Measurements from ENCODE around the gene RAD51B.

RAD51B gene

GRCh38 chr14:68327231-68327630 lies 507.7 kb downstream of the RAD51B start:
- H3K36me3 ChIP-seq (replicated peaks; ENCODE audit: insufficient read depth, low read length): no peaks in the 10 kb centered on the region
- no peaks in the 10 kb centered on the region for H3K9me3 ChIP-seq (replicated peaks; ENCODE audit: insufficient read depth, low read length)
- H4K20me1 ChIP-seq (ENCODE audit: insufficient read depth, low read length): no peaks in the 10 kb centered on the region
- DNase-seq: no peak
- TF ChIP-seq EZH2phosphoT487 (IDR thresholded peaks at IDR 0.05; ENCODE audit: low read length) (no peak), EZH2 (optimal IDR thresholded peaks at IDR 0.05; ENCODE audit: low read depth, low read length) (no peak), CTCF (IDR thresholded peaks at IDR 0.05; ENCODE audit: low read length) (no peak)
- H3K4me2 ChIP-seq (ENCODE audit: low read depth, low read length): no peak overlapping the region
- no peaks in the 10 kb centered on the region for H3K79me2 ChIP-seq (ENCODE audit: low read length)
- no peaks in the 10 kb centered on the region for H3K27me3 ChIP-seq (replicated peaks; ENCODE audit: insufficient read depth, low read length)
- H3K4me3 ChIP-seq (ENCODE audit: low read length): no peak overlapping the region
- no peaks in the 10 kb centered on the region for H3K4me1 ChIP-seq (ENCODE audit: low read length)
- H2AFZ ChIP-seq (ENCODE audit: low read length): no peak overlapping the region
- no peak overlapping the region for H3K27ac ChIP-seq (ENCODE audit: low read length)
- no peaks in the 10 kb centered on the region for H3F3A ChIP-seq (ENCODE audit: insufficient read depth, low read length)
- H3K9me2 ChIP-seq (replicated peaks; ENCODE audit: insufficient read depth, low read length): no peaks in the 10 kb centered on the region
- H3K9ac ChIP-seq (ENCODE audit: low read length): no peak overlapping the region

- no peak for DNase-seq
- Histone ChIP-seq H3F3A (ENCODE audit: insufficient read depth, low read length) (no peaks in the 10 kb centered on the region), H3K4me1 (ENCODE audit: low read length) (no peaks in the 10 kb centered on the region), H3K4me3 (ENCODE audit: low read length) (no peak overlapping the region), H3K36me3 (replicated peaks; ENCODE audit: insufficient read depth, low read length) (no peaks in the 10 kb centered on the region), H3K9me3 (replicated peaks; ENCODE audit: insufficient read depth, low read length) (no peaks in the 10 kb centered on the region), H2AFZ (ENCODE audit: low read length) (no peak overlapping the region), H3K4me2 (ENCODE audit: low read depth, low read length) (no peak overlapping the region), H3K9ac (ENCODE audit: low read length) (no peak overlapping the region), H3K79me2 (ENCODE audit: low read length) (no peaks in the 10 kb centered on the region), H3K27me3 (replicated peaks; ENCODE audit: insufficient read depth, low read length) (no peaks in the 10 kb centered on the region), H4K20me1 (ENCODE audit: insufficient read depth, low read length) (no peaks in the 10 kb centered on the region), H3K27ac (ENCODE audit: low read length) (no peak overlapping the region), H3K9me2 (replicated peaks; ENCODE audit: insufficient read depth, low read length) (no peaks in the 10 kb centered on the region)
- TF ChIP-seq CTCF (IDR thresholded peaks at IDR 0.05; ENCODE audit: low read length): no peak
- no peak for TF ChIP-seq EZH2phosphoT487 (IDR thresholded peaks at IDR 0.05; ENCODE audit: low read length)
- TF ChIP-seq EZH2 (optimal IDR thresholded peaks at IDR 0.05; ENCODE audit: low read depth, low read length): no peak
These were observed 508.9 kb downstream of the RAD51B start for GRCh38 chr14:68328509-68328908.

- H3K4me2 ChIP-seq (ENCODE audit: low read depth, low read length): no peak overlapping the region
- H3K9me2 ChIP-seq (replicated peaks; ENCODE audit: insufficient read depth, low read length): no peaks in the 10 kb centered on the region
- no peaks in the 10 kb centered on the region for H3F3A ChIP-seq (ENCODE audit: insufficient read depth, low read length)
- H3K27me3 ChIP-seq (replicated peaks; ENCODE audit: insufficient read depth, low read length): no peaks in the 10 kb centered on the region
- H3K27ac ChIP-seq (ENCODE audit: low read length): no peak overlapping the region
- H3K9me3 ChIP-seq (replicated peaks; ENCODE audit: insufficient read depth, low read length): no peaks in the 10 kb centered on the region
- H3K4me3 ChIP-seq (ENCODE audit: low read length): no peak overlapping the region
- H3K36me3 ChIP-seq (replicated peaks; ENCODE audit: insufficient read depth, low read length): no peaks in the 10 kb centered on the region
- no peak for TF ChIP-seq CTCF (IDR thresholded peaks at IDR 0.05; ENCODE audit: low read length)
- H3K79me2 ChIP-seq (ENCODE audit: low read length): no peaks in the 10 kb centered on the region
- no peak for DNase-seq
- no peaks in the 10 kb centered on the region for H4K20me1 ChIP-seq (ENCODE audit: insufficient read depth, low read length)
- H3K4me1 ChIP-seq (ENCODE audit: low read length): peaks cover 6% of the 10 kb centered on the region; the same call in 1 of the 2 replicates
- no peak overlapping the region for H3K9ac ChIP-seq (ENCODE audit: low read length)
- H2AFZ ChIP-seq (ENCODE audit: low read length): no peak overlapping the region
These were observed 511.8 kb downstream of the RAD51B start for GRCh38 chr14:68331426-68331825.
